Adipose tissue (tissue), 3 donors: ENCODE results near the gene ICAM1. TPM values are rescaled to one million over a fixed set of nuclear protein-coding genes. Genes with fewer than 3 reads are reported as not detected.

Experiments
- H3K27ac ChIP-seq: one replicate; pipeline ENCODE4 v1.5.1; 2013; ENCODE audit warnings: low read depth, low read length
- WGBS, 3 donors: extraction: QIAGEN DNeasy Blood & Tissue Kit; methylation state at CpG; one replicate each; pipeline ENCODE4 v1.1.7; 2013; 5-methylcytosine and 5-hydroxymethylcytosine counted together
- polyA plus RNA-seq, 3 donors: library from polyadenylated mRNA; stranded (reverse); fragments of 200-250 nt; gene quantifications; one replicate each; pipeline ENCODE4 v1.2.3, GENCODE V29; 2013
- donor health status: healthy with polysubstance abuse.
- donor health status: Bipolar disorder and iron deficiency.
- donor health status: healthy.

The ICAM1 gene
- polyA plus RNA-seq, 3 donors: 5.6 to 134 (median 26.0) TPM

DNA sequence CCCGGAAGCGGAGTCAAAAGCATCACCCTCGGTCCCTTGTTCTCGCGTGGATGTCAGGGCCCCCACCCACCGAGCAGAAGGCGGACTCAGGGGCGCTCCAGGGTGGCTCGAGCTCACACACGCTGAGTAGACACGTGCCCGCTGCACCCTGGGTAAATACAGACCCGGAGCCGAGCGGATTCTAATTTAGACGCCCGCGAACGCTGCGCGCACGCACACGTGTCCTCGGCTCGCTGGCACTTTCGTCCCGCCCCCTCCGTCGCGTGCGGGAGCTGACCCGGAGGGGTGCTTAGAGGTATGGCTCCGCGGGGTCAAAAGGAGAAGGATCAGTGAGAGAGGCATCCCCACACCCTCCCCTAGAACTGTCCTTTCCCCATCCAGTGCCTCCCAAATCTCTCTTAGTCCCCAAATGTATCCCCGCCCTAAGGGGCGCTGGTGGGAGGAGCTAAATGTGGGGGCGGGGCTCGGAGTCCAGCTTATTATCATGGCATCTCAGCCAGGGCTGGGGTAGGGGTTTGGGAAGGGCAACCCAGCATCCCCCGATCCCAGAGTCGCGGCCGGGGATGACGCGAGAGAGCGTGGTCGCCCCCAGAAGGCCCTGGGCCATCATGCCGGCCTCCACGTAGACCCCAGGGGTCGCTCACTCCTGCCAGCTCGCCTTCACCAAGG, 18.4 kb downstream of the ICAM1 start:
- H3K27ac ChIP-seq: no peak overlapping the region
- 1% methylated on average over 44 to 50 of the region's 50 CpGs for WGBS, 3 donors

DNA sequence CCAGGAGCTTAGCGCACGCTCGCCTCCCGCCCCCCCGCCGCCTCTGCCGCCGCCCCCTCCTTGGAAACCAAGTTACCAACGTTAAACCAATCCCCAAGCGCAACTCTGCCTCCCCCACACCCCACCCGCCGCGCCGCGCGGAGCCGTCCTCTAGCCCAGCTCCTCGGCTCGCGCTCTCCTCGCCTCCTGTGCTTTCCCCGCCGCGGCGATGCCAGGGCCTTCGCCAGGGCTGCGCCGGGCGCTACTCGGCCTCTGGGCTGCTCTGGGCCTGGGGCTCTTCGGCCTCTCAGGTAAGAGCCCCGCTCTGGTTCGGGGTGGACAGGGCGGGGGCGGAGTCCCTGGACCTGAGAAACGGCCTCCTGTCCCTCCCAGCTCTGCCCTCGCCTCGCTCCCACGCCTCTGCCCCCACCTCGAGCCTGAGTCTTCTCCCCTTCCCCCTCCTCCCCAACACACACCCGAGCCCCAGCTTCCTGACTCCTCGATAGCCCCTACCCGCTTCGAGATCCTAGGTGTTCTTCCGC, 19.0 kb downstream of the ICAM1 start, which contains the start of gene ICAM5:
TSS of gene ICAM5 (plus strand) at position 117 of the 521 bp plus-strand sequence. CDS start at position 209, 92 bp downstream.
- 1 to 2% (median 2%) methylated on average over 25 to 44 of the region's 45 CpGs for WGBS, 3 donors
- H3K27ac ChIP-seq: no peak within 1 kb of the TSS

DNA sequence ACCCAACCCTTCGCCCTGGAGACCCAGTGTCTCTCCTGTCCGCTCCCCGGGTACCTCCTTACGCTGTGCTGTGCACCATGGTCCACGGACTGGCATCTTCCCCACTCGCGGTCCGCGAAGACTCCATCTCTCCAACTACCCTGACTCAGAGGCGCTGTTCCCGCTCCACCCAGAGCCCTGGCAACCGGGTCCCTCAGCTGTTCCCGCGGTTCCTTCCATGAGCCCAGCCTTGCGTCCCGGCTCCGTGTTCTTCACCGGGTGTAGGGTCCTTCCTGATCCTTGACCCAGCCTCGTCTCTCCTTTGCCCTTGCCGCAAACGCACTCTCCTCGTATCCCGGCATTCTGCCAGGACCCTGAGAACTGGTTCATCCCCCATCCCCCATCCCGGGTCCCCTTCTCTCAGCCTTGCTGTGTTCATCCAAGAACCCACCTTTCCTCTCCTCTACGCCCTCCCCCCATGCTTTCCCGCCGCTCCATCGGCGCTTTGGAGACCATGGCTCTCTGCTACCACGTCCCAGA, 19.5 kb downstream of the ICAM1 start:
- 1 to 2% (median 1%) methylated on average over 30 of the region's 30 CpGs for WGBS, 3 donors
- no peak overlapping the region for H3K27ac ChIP-seq

DNA sequence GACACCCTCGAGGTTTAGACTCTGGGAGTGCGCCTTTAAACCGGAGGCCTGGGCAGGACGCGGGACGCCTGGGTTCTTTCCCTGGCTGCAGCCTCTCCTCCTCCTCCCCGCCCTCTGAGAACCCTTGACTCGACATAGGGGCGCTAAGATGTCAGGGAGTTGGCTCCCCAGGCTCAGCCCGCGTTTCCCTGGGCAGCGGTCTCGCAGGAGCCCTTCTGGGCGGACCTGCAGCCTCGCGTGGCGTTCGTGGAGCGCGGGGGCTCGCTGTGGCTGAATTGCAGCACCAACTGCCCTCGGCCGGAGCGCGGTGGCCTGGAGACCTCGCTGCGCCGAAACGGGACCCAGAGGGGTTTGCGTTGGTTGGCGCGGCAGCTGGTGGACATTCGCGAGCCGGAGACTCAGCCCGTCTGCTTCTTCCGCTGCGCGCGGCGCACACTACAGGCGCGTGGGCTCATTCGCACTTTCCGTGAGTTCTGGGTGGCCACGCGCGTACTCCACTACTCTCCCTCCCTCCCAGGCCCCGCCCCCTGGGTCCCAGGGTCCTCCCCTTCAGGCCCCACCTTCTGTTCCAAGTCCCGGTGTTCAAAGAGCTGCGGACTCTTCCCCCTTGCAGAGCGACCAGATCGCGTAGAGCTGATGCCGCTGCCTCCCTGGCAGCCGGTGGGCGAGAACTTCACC, 20.1 kb downstream of the ICAM1 start:
- 1% methylated on average over 56 to 57 of the region's 57 CpGs for WGBS, 3 donors
- no peak overlapping the region for H3K27ac ChIP-seq

DNA sequence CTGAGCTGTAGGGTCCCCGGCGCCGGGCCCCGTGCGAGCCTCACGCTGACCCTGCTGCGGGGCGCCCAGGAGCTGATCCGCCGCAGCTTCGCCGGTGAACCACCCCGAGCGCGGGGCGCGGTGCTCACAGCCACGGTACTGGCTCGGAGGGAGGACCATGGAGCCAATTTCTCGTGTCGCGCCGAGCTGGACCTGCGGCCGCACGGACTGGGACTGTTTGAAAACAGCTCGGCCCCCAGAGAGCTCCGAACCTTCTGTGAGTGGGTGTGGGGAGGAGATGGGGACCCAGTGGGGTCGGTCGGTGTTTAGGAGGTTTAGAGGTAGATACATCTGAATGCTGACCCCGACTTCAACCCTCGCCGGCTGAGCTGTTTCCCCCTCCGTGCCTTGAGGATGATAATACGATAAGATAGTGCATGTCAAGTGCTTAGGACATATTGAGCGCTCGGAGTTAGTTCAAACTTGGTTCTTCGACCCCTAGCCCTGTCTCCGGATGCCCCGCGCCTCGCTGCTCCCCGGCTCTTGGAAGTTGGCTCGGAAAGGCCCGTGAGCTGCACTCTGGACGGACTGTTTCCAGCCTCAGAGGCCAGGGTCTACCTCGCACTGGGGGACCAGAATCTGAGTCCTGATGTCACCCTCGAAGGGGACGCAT, 20.8 kb downstream of the ICAM1 start:
- no peak overlapping the region for H3K27ac ChIP-seq
- WGBS, 3 donors: 1 to 2% (median 1%) methylated on average over 49 of the region's 49 CpGs

DNA sequence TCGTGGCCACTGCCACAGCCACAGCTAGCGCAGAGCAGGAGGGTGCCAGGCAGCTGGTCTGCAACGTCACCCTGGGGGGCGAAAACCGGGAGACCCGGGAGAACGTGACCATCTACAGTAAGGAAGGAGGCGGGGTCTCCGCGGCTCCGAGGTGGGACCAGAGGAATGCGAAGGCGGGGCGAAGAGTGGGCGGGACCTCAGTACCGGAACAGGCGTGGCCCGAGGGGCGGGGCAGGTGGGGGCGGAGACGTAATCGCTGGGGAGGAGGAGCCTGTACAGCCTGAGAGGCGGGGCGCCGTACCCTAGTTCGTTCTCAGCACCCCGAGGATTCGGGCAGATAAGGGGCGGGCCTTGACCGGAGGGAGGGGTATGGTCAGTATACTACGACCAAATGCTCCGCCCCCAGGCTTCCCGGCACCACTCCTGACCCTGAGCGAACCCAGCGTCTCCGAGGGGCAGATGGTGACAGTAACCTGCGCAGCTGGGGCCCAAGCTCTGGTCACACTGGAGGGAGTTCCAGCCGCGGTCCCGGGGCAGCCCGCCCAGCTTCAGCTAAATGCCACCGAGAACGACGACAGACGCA, 21.4 kb downstream of the ICAM1 start:
- H3K27ac ChIP-seq: no peak overlapping the region
- 1 to 2% (median 2%) methylated on average over 39 to 45 of the region's 45 CpGs for WGBS, 3 donors

DNA sequence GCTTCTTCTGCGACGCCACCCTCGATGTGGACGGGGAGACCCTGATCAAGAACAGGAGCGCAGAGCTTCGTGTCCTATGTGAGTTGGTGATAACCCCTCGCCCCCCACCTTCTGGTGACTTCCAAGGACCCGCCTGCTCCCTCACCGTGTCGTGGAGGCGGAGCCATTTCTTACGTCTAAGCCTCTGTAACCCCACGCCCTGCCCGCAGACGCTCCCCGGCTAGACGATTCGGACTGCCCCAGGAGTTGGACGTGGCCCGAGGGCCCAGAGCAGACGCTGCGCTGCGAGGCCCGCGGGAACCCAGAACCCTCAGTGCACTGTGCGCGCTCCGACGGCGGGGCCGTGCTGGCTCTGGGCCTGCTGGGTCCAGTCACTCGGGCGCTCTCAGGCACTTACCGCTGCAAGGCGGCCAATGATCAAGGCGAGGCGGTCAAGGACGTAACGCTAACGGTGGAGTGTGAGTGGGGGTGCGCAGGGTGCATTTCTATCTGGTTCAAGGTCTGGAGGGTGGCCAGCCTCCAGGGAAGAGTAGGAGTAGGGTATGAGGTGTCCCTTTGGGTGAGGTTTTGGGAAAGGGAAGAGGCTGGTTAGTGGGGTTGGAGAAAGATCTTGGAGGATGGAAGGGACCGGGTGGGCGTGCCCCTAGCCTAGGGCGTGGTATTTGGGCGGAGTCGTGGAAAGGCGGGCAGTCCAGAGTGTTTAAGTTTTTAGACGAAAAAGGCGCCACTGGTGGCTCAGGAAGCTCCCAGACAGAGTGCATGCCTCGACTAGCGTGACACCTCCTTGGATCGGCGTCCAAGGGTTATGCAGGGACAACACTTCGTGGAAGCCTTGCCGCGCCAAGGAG, 22.1 kb downstream of the ICAM1 start:
- H3K27ac ChIP-seq: no peak overlapping the region
- WGBS, 3 donors: 10 to 26% (median 19%) methylated on average over 56 of the region's 56 CpGs

DNA sequence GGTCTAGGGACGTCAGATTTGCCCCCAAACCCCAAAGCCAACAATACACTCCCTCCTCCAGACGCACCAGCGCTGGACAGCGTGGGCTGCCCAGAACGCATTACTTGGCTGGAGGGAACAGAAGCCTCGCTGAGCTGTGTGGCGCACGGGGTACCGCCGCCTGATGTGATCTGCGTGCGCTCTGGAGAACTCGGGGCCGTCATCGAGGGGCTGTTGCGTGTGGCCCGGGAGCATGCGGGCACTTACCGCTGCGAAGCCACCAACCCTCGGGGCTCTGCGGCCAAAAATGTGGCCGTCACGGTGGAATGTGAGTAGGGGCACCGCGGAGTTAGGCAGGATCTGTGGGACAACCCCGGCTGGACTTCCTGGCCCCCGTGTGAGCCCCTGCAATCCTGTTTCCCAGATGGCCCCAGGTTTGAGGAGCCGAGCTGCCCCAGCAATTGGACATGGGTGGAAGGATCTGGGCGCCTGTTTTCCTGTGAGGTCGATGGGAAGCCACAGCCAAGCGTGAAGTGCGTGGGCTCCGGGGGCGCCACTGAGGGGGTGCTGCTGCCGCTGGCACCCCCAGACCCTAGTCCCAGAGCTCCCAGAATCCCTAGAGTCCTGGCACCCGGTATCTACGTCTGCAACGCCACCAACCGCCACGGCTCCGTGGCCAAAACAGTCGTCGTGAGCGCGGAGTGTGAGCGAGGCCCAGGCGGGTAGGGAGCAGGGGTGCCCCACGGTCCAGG, 22.9 kb downstream of the ICAM1 start:
- WGBS, 3 donors: 14 to 33% (median 32%) methylated on average over 49 of the region's 49 CpGs
- no peak overlapping the region for H3K27ac ChIP-seq

DNA sequence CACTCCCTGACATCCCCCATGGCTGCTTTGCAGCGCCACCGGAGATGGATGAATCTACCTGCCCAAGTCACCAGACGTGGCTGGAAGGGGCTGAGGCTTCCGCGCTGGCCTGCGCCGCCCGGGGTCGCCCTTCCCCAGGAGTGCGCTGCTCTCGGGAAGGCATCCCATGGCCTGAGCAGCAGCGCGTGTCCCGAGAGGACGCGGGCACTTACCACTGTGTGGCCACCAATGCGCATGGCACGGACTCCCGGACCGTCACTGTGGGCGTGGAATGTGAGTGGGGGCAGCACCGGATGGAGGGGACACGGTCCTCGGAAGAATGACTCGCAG, 23.4 kb downstream of the ICAM1 start:
- no peak overlapping the region for H3K27ac ChIP-seq
- 5 to 18% (median 13%) methylated on average over 25 of the region's 25 CpGs for WGBS, 3 donors

DNA sequence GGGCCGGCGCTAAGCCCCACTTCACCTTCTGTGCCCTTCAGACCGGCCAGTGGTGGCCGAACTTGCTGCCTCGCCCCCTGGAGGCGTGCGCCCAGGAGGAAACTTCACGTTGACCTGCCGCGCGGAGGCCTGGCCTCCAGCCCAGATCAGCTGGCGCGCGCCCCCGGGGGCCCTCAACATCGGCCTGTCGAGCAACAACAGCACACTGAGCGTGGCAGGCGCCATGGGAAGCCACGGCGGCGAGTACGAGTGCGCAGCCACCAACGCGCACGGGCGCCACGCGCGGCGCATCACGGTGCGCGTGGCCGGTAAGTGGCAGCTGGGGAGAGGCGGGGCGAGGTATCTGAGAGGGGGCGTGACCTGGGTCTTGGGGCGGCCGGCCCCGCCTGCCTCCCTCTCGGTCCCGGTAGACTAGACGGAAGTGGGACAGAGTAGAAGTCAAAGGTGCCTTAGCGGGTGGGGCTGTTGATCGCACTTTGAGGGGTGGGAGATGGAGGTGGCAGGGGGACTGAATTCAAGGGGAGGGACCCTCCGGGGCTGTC, 24.5 kb downstream of the ICAM1 start:
- no peak overlapping the region for H3K27ac ChIP-seq
- 1 to 3% (median 2%) methylated on average over 48 of the region's 48 CpGs for WGBS, 3 donors

DNA sequence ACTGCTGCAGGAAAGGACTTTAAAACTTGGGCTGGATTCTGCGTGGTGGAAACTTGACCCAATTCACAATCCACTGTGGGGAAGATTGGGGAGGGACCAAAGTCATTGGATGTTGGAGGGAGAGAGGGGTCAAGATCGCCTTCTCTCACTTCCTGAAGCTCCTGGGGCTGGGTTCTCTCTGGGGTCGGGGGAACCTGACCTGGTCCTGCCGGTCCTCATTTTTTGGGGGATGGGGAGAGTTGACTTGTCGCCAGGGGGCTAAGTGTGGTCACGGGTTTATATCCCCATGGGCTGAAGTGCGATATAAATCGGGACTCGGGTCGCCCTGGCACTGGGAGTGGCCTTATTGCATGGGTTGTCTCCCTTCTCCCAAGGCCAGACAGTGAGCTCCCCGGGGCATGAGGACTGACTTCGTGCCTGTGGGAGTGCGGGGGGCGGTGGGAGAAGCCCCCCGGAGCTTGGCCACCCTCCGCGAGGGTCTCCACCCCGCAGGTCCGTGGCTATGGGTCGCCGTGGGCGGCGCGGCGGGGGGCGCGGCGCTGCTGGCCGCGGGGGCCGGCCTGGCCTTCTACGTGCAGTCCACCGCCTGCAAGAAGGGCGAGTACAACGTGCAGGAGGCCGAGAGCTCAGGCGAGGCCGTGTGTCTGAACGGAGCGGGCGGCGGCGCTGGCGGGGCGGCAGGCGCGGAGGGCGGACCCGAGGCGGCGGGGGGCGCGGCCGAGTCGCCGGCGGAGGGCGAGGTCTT, 25.1 kb downstream of the ICAM1 start:
- H3K27ac ChIP-seq: no peak overlapping the region
- WGBS, 3 donors: 5 to 15% (median 9%) methylated on average over 52 to 58 of the region's 58 CpGs

DNA sequence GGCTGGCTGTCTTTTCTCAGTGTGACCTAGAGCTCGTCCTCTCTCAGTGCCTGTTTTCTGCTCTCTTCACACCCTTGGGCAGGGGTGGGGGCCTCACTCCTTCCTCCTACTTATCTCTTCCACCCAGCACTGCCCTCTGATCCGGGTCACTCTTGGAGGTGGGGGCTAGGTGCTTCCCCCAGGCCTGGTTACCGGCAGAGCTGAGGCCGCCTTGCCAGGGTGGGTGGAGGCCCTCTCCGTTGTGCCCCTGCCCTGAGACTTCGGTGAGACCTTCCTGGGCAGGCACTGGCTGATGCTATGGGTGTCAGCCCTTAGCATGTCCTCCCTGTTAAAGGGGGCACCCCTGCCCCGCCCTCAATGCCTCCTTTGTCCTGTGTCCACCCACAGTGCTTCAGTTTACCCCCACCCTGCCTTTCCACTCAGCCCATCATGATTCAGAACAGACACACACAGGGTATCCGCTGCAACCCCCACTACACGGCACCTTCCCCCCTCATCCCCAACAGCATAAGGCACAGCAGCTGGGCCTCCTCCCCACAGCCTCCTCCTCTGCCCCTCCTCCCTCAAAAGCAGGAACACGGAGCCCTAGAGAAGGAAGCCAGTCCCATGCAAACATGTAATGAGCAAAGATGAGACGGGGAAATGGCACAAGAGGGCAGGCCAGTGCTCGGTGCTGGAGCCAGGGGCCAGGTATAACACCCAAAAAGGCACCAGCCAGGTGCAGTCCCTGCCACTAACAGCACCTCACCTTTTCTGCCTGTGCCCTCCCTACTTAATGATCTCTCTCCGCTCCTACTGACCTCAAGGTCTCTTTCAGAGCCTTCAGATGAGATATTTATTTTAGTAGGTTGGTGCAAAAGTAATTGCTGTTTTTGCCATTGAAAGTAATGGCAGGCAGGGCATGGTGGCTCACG, 28.9 kb downstream of the ICAM1 start:
- 31 to 40% (median 36%) methylated on average over 14 of the region's 14 CpGs for WGBS, 3 donors
- no peak overlapping the region for H3K27ac ChIP-seq

DNA sequence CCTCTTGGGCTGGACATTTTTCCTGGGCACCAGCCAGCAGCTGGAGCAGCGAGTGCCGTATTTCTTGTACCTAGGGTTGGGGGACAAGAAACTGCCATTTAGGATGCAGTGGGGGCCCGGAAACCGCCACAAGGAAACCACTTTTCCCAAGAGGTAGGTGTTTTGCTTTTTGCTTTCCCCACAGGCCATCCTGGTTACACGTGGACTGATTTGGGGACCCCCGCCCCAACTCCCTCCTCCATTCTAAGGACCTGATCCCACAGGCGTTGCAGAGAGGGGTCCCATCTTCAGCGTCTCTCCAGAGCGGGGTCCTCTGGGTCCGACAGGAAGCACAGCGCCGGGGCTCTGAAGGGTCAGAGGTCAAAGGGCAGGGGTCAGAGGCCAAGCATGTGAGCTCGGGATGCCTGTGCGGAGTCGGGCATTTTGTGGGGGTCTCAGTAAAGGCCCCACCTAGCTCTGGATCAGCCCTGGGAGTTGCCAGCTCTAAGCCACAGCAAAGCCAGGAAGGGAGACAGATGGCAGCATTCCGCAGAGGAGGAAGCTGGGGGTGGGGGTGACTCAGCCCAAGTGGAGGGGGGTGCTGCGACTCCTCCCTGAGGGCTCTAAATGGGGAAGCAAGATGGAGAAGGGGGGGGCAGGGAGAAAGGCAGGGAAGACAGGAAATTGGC, 34.4 kb downstream of the ICAM1 start:
- WGBS, 3 donors: 60 to 84% (median 62%) methylated on average over 16 to 17 of the region's 17 CpGs

DNA sequence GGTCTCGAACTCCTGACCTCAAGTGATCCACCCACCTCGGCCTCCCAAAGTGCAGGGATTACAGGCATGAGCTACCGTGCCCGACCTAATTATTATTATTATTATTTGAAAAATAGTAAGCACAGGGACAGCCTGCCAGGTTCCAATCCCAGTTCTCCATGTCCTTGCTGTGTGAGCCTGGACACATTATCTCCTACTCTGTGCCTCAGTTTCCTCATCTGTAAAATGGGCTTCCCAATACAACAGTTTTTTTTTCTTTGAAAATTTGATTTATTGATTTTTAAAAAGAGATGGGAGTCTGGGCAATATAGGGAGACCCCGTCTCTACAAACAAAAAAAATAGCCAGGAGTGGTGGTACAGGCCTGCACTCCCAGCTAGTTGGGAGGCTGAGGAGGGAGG, 35.4 kb downstream of the ICAM1 start:
- 89 to 90% (median 90%) methylated on average over 5 of the region's 5 CpGs for WGBS, 3 donors
- no peak overlapping the region for H3K27ac ChIP-seq

More for the DNA sequence above, 34.4 kb downstream of the ICAM1 start:
- no peak overlapping the region for H3K27ac ChIP-seq

DNA sequence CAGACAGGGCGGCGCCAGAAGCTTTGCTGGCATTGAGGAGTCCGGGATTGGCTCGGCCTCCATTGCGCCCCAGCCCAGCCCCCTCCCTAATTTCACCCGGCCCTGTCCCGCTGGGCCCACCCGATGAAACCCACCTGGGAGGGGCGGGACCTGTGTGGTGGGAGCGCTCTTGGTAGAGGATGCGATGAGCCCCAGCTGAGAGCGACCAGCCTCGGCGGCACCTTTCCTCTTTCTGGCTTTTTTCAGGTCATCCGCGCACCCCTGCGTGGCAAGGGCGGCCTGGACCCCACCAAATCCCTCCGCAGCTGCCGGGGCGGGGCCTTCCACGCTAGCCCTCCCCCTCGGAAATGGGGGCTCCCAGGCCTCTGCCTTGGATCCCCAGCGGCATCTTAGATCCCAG, 38.5 kb downstream of the ICAM1 start, which contains the start of gene ZGLP1:
TSS of gene ZGLP1 (minus strand) at position 393 of the 400 bp plus-strand sequence.
- no peak within 1 kb of the TSS for H3K27ac ChIP-seq
- 93 to 97% (median 94%) methylated on average over 23 to 24 of the region's 24 CpGs for WGBS, 3 donors
